Measurements from ENCODE around the gene RTKN.
"Not testable (repeated sequence)": the region's sequence is repeated elsewhere in the genome, so short reads cannot be mapped to it uniquely, and the experiment has no call there.

Gene RTKN

GRCh38 chr2:74425523-74425922, 16.2 kb downstream of the RTKN start:
- Mint-ChIP-seq H3K9me3 (no peaks in the 10 kb centered on the region), H3K36me3 (ENCODE audit: low read depth) (peaks cover 49% of the 10 kb centered on the region), H3K4me3 (no peak overlapping the region), H3K4me1 (peaks cover 14% of the 10 kb centered on the region), H3K27me3 (ENCODE audit: low read depth) (no peaks in the 10 kb centered on the region), H3K27ac (peak overlapping the region in 2 of 3 experiments; percentile 9 to 48)
- no peak for TF ChIP-seq CTCF (IDR thresholded peaks at IDR 0.05; ENCODE audit: unreplicated experiment in 3 of 3)

- Mint-ChIP-seq H3K4me3 (peak overlapping the region; percentile 10 to 28 (median 17)), H3K27me3 (ENCODE audit: low read depth) (no peaks in the 10 kb centered on the region), H3K27ac (peak overlapping the region in 1 of 3 experiments; percentile 30)
Observed at GRCh38 chr2:74424995-74425406, 16.7 kb downstream of the RTKN start.

GRCh38 chr2:74424139-74424992, 17.4 kb downstream of the RTKN start:
- Mint-ChIP-seq H3K27me3 (ENCODE audit: low read depth) (no peaks in the 10 kb centered on the region), H3K4me1 (peaks cover 14% of the 10 kb centered on the region), H3K9me3 (no peaks in the 10 kb centered on the region), H3K4me3 (peak overlapping the region; percentile 31 to 62 (median 36)), H3K36me3 (ENCODE audit: low read depth) (peaks cover 41% of the 10 kb centered on the region), H3K27ac (peak overlapping the region in 1 of 3 experiments; percentile 30)
- TF ChIP-seq CTCF (IDR thresholded peaks at IDR 0.05; ENCODE audit: unreplicated experiment in 3 of 3) = no peak

More at GRCh38 chr2:74424995-74425406, 16.7 kb downstream of the RTKN start:
- H3K9me3 Mint-ChIP-seq = no peaks in the 10 kb centered on the region
- H3K4me1 Mint-ChIP-seq = peaks cover 14% of the 10 kb centered on the region
- H3K36me3 Mint-ChIP-seq (ENCODE audit: low read depth) = peaks cover 45% of the 10 kb centered on the region
- no peak for TF ChIP-seq CTCF (IDR thresholded peaks at IDR 0.05; ENCODE audit: unreplicated experiment in 3 of 3)

GRCh38 chr2:74423231-74424095, 18.3 kb downstream of the RTKN start:
- Mint-ChIP-seq H3K4me3 (peak overlapping the region; percentile 97 to 98 (median 98)), H3K36me3 (ENCODE audit: low read depth) (peaks cover 32% of the 10 kb centered on the region), H3K27ac (peak overlapping the region in 1 of 3 experiments; percentile 26), H3K27me3 (ENCODE audit: low read depth) (no peaks in the 10 kb centered on the region), H3K4me1 (peaks cover 14% of the 10 kb centered on the region), H3K9me3 (no peaks in the 10 kb centered on the region)
- TF ChIP-seq CTCF (IDR thresholded peaks at IDR 0.05; ENCODE audit: unreplicated experiment in 3 of 3) = no peak

GRCh38 chr2:74421221-74421870, 20.4 kb downstream of the RTKN start, which contains the start of the genes C2orf81 and WDR54:
Gene C2orf81, minus strand, starts transcription at chr2:74421619. Its CDS starts 59 bp downstream, at chr2:74421560.
Gene WDR54, plus strand, starts transcription at chr2:74421730. Its CDS starts 424 bp downstream, at chr2:74422154.
- H3K27me3 Mint-ChIP-seq (ENCODE audit: low read depth) = no peaks in the 10 kb centered on the region
- no peak for TF ChIP-seq CTCF (IDR thresholded peaks at IDR 0.05; ENCODE audit: unreplicated experiment in 3 of 3)
- H3K4me1 Mint-ChIP-seq = peaks cover 14% of the 10 kb centered on the region
- H3K4me3 Mint-ChIP-seq = peak within 1 kb of the TSS; percentile 97 to 98 (median 98)
- no peaks in the 10 kb centered on the region for H3K9me3 Mint-ChIP-seq
- H3K36me3 Mint-ChIP-seq (ENCODE audit: low read depth) = peaks cover 13% of the 10 kb centered on the region
- peak within 1 kb of the TSS; percentile 30 to 74 (median 38) for H3K27ac Mint-ChIP-seq

- Mint-ChIP-seq H3K27ac (peak overlapping the region; percentile 30 to 38 (median 34)), H3K4me3 (peak overlapping the region; percentile 97 to 98 (median 98)), H3K4me1 (peaks cover 14% of the 10 kb centered on the region)
- H3K9me3 Mint-ChIP-seq; H3K27me3 Mint-ChIP-seq (ENCODE audit: low read depth); H3K36me3 Mint-ChIP-seq (ENCODE audit: low read depth): not testable (repeated sequence)
Observed at GRCh38 chr2:74420443-74421103, 21.2 kb downstream of the RTKN start.

Data from nephron (organoid).